HepG2 (cell line): Measurements from ENCODE around the gene COG1. TPM values are rescaled to one million over a fixed set of nuclear protein-coding genes. Genes with fewer than 3 reads are reported as not detected.
A peak's percentile ranks its signal among the peaks of the same experiment; 100 is the strongest.

Experiments
- AHDC1 ChIP-seq: sonication (generic); formaldehyde crosslinking; IDR thresholded peaks from 2 replicates; pipeline ENCODE4 v1.5.1; 2020; ENCODE audit warnings: mild to moderate bottlenecking, missing genetic modification reagents, borderline replicate concordance
- ATAD3A ChIP-seq: sonication (generic); formaldehyde crosslinking; IDR thresholded peaks from 2 replicates; pipeline ENCODE4 v1.4.0; 2020; ENCODE audit warnings: missing genetic modification reagents
- HNF1B ChIP-seq: sonication (generic); formaldehyde crosslinking; IDR thresholded peaks from 2 replicates; pipeline ENCODE4 v1.5.1; 2020; ENCODE audit warnings: mild to moderate bottlenecking, moderate library complexity, missing genetic modification reagents
- IRF2 ChIP-seq: IDR thresholded peaks from 2 replicates; pipeline ENCODE4 v1.6.1; 2018; ENCODE audit warnings: missing genetic modification reagents, missing compliant biosample characterization
- ISL2 ChIP-seq: sonication (generic); formaldehyde crosslinking; IDR thresholded peaks from 2 replicates; pipeline ENCODE4 v1.5.0; 2020; ENCODE audit warnings: missing genetic modification reagents
- MYNN ChIP-seq: sonication (generic); formaldehyde crosslinking; IDR thresholded peaks from 2 replicates; pipeline ENCODE4 v1.4.0; 2020; ENCODE audit warnings: mild to moderate bottlenecking, low read depth, missing genetic modification reagents
- NR2F2 ChIP-seq: IDR thresholded peaks from 2 replicates; pipeline ENCODE4 v1.6.1; 2012; ENCODE audit warnings: low read depth, inconsistent platforms, borderline replicate concordance
- POLR2AphosphoS2 ChIP-seq: IDR thresholded peaks from 2 replicates; pipeline ENCODE4 v1.6.1; 2011; ENCODE audit warnings: low read depth, low read length, improper control_type of control experiment
- ZFP1 ChIP-seq: IDR thresholded peaks from 2 replicates; pipeline ENCODE4 v1.6.1; 2016
- ZFP36L1 ChIP-seq: sonication (generic); formaldehyde crosslinking; IDR thresholded peaks from 2 replicates; pipeline ENCODE4 v1.8.0; 2022; ENCODE audit warnings: mild to moderate bottlenecking, missing genetic modification reagents, moderate library complexity
- ZNF558 ChIP-seq: sonication (generic); formaldehyde crosslinking; IDR thresholded peaks from 2 replicates; pipeline ENCODE4 v1.9.0; 2022; ENCODE audit warnings: mild to moderate bottlenecking, missing genetic modification reagents, borderline replicate concordance
- ZNF614 ChIP-seq: IDR thresholded peaks from 2 replicates; pipeline ENCODE4 v1.6.1; 2018; ENCODE audit warnings: missing biosample characterization, missing genetic modification reagents, inconsistent platforms, borderline replicate concordance
- ZNF737 ChIP-seq: sonication (generic); formaldehyde crosslinking; IDR thresholded peaks from 2 replicates; pipeline ENCODE4 v1.5.0; 2020; ENCODE audit warnings: missing genetic modification reagents, mild to moderate bottlenecking, borderline replicate concordance
- ZNF766 ChIP-seq: sonication (generic); formaldehyde crosslinking; IDR thresholded peaks from 2 replicates; pipeline ENCODE4 v1.5.0; 2020; ENCODE audit warnings: missing genetic modification reagents, borderline replicate concordance
- polyA plus RNA-seq, 8 experiments: library from polyadenylated mRNA; depleted of rRNA in 3 of 8; stranded (reverse) in 7 of 8; unstranded in 1 of 8; fragments of >200 nt; fragmentation: Illumina TruSeq in 4 of 8; extraction: Trizol in 4 of 8; gene quantifications; 2 replicates each; pipeline versions ENCODE4 v1.2.1 to v1.2.3, GENCODE V29; 2011 to 2016; ENCODE audit warnings: low read depth in 4 of 8, missing spikeins in 1 of 8, mixed read lengths in 1 of 8; ENCODE audit not compliant: insufficient read depth in 1 of 8
- total RNA-seq, 5 experiments: library from RNA; depleted of rRNA; stranded (reverse); fragments of >200 nt; fragmentation: Illumina TruSeq; extraction: Trizol; gene quantifications; 2 replicates each; pipeline ENCODE4 v1.2.3, GENCODE V29; 2016; ENCODE audit warnings: low read depth in 1 of 5

The COG1 gene
- total and polyA plus RNA-seq, 2 of the 13 experiments (the other 11 are each of a cell fraction or from before 2014, with no cell fraction given) = 36.6 to 39.7 TPM

GRCh38 chr17:73203788-73204479 is 11.1 kb downstream of the COG1 start (continued):
- TF ChIP-seq ZFP36L1 (CRISPR knock-in tag) = peak; percentile 7; the same call in 1 of the 2 replicates
- peak; percentile 84; the same call in 1 of the 2 replicates for TF ChIP-seq POLR2AphosphoS2
- TF ChIP-seq NR2F2 = 0 out of 2 replicates have a peak, but pooled peaks have one; percentile 9
- TF ChIP-seq IRF2 (CRISPR knock-in tag) = no peak
- TF ChIP-seq ZNF766 (CRISPR knock-in tag) = peak; percentile 86
- no peak for TF ChIP-seq ATAD3A (CRISPR knock-in tag)
- peak; percentile 100 for TF ChIP-seq MYNN (CRISPR knock-in tag)
- 0 out of 2 replicates have a peak, but pooled peaks have one; percentile 3 for TF ChIP-seq AHDC1
- no peak for TF ChIP-seq ISL2 (CRISPR knock-in tag)
- TF ChIP-seq ZNF614 (CRISPR knock-in tag) = peak; percentile 19; the same call in 1 of the 2 replicates
- no peak for TF ChIP-seq ZNF558 (CRISPR knock-in tag)
- TF ChIP-seq ZFP1 (CRISPR knock-in tag) = 0 out of 2 replicates have a peak, but pooled peaks have one; percentile 43
- TF ChIP-seq HNF1B (CRISPR knock-in tag) = peak; percentile 97
- no peak for TF ChIP-seq ZNF737 (CRISPR knock-in tag)
